Measurements from ENCODE around the gene ABCA4.

The ABCA4 gene

DNA sequence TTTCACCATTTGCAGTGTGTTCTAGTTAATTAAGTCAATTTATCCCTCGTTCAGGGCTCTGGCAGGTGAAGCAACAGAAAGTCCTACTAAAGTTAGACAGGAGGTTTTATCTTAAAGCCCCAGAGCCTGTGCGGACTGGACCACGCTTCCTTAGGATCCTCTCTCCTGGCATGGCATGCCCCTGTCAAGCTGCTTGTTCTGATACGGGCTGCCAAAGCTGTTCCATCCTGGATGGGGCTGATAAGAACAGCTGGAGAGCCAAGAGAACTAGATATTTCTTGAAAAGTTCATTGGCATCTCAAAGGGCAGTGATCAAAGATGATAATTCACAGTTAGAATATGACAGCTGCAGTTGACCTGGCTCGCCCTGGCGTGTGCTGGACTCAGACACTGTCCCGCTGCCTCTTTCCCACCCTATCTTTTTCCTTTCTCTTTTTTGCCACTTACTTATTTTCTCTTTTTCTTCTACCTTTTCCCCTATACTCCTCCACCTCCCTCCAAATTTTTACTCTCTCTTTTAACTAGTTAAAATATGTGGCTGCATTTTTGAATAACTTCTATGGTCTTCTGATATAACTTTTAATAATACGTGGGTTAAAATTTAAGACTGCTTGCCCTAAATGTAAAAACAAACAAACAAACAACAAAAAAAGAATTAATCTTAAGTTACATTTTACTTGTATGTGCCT lies 96.7 kb downstream of the ABCA4 start:
- no peak for DNase-seq

DNA sequence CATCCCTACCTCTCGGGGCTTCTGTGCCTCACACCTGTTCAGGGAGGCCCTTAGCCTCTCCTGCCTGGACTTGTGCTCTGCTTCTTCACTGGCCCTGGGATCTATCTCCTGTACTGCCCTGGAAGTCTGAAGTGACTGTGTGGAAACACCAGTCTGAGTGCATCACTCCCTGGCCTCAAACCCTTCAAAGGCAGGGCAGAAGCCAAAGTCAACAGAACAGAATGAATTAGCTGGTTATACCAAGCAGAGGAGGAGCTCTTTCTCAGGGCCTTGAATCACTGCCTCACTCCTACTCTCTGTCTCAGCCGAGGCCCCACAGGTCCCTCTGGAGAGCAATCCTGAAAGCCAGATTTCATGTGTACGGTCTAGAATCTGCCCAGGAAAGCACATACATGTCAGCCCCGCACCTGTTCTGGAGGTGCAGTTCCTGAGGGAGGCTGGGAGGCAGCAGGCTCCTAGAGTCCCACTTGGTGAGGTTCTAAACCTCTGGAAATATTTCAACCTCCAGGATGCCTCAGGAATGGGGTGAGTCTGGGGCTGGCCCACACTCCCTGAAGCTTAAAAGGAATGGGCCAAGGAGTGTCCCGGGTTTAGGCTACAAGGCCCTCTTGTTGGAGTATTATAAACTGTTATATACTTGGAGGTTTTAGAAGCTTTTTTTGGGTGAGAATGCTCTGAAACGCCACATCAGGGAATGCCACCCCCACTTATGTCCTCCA lies 98.3 kb downstream of the ABCA4 start:
- no peak for DNase-seq

DNA sequence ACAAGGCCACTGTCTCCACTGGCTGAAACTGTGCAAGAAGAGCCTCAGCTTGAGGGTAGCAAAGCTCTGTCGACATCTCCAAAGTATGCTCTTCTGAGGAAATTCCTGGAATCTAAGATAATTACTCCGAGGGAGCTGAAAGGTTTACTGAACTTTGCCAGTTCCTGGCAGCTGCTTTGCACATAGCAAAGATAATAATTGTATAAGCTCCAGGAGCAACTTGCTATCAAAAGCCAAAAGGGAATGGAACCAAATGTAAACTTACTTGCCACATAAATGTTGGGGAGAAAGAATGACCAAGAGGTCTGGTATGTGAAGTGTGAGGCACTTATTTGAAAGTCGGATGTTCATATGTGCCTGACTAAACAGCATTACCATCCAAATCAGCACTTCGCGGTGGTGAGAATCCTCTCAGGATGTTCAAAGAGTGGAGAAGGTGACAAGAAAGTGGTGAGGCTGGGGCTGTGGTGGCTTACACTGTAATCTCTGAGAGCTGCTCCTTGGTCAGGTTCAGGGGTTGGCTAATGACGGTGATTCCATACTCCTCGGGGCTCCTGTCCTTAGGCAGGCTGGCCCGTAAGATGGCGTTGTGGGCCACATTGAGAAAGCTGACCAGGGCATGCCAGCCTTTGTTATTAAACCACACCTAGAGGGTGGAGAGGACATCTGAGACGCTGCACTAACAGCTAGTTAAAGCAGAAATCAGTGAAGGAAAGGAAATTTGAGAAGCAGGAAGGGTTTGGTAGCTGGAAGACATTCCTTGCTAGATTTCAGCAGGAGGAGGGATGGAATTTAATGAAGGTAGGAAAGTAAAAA lies 100.0 kb downstream of the ABCA4 start:
- DNase-seq, result no peak

DNA sequence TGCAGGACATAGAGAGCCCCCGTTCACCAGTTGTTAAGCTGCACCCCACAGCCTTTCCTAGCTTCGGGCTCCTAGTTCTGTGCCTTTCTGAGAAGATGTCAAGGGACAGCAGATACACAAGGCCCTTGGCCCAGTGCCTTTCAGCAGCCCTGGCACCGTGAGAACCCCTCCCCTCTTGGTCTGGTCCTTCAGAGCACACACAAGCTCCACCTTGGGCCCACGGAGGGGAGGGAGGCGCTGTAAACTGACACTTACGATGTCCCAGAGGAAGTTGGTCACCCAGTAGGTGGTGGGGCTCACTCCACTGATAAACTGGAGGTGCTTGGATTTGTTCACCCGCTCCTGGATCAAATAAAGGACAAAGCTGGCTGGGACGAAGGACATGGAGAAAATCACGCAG lies 101.6 kb downstream of the ABCA4 start:
- DNase-seq, result no peak

DNA sequence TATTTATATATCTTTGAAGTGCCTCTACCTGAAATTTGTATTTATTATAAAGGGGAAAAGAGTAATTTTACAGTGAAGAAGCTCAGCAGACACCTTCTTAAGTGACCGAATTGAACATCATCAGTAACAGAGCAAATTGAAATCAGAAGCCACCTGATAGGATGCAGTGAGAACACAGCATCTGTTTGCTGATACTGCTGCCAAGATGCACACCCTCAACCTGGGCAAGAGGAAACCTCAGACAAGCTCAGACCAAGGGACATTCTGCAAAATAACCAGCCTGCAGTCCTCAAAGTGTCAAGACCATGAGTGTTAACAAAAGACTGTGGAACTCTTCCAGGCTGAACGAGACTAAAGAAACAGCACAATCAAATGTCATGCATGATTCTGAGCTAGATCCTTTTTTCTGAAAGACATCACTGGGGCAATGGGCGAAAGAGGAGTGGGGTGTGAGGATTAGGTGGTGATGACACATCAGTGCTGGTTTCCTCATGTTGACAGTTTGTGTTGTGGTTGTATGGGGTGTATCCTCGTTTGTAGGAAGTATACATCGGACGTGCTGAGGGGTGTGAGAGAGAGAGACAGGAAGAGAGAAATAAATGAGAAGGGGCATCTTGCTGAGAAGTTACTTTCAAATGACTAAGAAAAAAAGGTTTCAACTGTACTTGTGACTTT lies 103.7 kb downstream of the ABCA4 start:
- DNase-seq, result no peak

DNA sequence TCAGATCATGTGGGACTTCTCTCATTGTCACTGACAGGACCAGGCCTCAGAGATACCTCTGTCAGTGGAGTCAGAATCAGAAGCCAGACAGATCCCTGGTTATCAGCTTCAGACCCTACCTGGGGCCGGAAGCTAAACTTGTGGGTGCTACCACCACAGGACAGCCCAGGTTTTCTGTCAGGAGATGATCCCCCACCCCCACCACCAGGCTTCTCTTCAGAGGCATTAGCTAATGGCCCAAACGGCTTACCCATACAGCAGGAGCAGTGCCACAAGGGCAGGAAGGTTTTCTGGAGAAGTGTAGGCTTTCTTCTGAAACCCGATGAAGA lies 105.5 kb downstream of the ABCA4 start:
- no peak for DNase-seq

DNA sequence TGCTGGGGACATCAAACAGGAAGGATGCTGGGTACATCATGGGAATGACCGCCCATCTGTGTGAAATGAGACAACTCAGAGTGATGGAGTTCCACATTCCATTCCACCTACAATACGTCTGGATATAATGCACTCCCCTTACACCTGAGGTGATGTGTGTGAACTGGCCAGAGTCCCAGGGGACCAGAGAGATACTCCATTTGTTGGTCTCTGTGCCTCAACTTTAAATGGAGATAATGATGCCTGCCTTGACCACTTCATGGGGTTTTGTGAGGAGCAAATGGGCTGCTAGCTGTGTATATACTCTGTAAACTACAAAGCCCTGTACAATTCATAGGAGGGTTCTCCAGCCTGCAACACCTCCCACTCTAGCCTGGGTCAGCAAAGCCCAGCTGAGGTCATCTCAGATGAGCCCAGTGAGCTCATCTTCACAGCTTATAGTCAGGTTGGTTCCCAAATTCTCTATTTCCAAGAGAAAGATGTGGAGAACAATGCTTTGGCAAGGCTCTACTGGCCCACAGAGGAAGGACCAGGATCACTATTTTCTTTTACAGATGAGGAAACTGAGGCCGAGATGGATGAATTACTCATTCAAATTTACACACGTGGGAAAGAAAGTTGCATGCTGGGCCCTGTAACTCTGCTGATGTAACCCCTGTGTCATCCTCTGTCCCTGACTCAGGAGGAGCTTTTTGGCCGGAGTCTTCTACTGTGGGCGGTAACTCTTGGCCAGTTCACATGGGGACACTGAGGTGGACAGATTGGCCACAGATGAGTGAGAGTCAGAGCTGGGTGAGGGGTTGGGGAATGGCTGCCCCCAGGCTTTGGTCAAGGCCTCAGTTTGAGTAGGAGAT lies 106.1 kb downstream of the ABCA4 start:
- DNase-seq, result no peak

DNA sequence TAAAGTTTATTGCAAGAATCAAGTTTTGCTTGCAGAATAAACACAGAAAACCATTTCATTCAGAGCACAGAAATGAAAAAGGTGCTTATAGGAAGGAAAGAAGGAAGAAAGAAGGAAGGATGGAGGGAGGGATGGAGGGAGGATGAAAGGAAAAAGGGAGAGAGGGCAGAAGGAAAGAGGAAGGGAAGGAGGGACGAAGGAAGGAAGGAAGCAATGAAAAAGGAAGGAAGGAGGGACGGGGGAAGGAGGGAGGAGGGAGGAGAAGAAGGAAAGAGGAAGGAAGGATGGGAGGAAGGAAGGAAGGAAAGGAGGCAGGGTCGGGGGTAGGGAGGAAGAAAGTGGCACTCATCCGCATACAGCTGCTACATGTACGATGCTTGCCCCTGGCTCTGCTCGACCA lies 106.9 kb downstream of the ABCA4 start:
- DNase-seq, result no peak

DNA sequence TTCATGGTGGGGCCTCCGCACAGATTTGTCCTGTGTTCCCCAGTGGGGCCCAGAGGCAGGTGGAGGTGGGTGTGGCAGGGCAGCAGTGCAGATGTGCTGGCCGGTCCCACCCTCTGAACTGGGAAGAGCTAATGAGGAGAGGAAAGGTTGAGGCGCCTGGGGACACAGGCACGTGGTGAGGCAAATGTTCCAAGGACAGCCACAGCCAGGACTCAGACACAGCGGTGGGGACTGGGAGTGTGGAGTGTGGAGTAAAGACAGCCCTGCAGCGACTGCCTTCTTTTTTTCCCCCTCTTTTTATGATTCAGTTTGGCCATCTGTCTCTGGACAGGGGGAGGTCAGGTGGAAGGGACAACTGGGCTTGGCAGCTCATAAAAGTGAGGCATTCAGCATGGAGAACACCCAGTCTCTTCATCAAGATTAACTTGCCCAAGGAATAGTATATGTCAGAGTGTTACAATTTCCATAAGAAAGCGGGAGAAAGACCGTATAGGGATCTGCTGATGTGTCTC lies 107.5 kb downstream of the ABCA4 start:
- no peak for DNase-seq

DNA sequence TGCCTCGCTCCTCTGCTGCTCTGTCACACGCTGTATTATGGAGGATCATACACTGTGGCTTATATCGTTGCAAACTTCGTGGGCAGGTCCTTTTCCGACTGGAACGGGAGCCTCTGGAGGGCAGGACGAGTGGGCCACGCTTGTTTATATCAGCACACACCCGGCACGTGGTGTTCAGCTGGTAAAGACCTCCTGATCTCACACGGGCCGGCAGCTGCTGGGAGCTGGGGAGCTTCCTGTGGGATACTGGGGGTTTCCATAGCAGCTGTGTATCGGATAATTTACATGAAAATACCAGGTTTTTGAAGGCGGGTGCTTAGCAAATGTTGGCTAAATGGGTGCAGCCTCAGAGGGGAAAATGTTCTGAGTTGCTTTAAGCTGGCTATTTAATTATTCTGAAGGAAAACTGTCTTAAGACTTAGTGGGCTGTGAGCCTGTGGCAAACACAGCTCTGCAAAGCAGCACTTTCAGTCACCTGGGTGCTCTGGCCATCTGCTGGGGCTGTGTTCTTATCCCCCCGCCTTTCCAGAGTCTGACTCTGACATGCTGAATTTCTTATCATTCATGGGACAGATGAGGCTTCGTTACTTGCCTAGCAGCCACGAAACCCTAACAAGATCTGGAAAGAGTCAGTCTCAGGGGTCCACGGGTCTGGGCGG lies 108.1 kb downstream of the ABCA4 start:
- DNase-seq, result no peak

DNA sequence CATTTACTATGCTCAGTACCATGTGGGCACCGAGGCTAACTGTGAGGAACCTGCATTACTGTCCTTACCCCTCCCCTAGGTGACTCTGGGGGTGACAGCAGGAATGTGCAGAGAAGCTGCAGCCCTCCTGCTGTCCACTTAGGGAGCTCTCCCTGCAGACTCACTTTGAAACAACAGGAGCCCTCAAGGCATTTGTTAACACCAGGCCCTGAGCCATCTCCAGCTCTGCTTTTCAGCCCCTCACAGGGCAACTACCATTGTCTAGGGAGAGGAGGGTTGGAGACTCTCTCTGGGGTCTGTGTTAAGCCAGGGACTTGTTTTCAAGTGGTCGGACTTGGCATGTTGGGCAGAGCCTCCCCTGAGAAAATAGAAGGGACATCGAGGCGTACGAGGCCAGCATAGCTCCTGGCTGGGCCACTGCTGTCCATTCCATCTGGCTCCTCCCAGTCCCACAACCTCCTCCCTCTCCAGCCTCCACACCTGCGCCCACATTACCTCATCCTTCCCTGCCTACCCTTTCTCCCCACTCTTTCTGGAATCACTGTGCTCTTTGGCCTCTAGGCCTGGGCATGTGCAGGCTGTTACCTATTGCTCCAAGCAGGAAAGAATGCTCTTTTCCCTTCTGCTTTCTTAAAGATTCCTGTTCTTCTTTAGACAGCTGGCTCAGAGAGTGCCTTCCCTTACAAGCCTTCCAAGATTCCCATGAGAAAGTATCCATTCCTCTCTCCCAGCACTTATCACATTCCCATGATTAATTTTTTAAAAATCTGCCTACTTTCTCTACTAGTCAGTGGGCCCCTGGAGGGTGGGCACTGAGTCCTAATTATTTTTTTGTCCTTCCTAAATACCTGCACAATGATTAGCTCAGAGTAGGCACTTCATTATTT lies 109.0 kb downstream of the ABCA4 start:
- no peak for DNase-seq

DNA sequence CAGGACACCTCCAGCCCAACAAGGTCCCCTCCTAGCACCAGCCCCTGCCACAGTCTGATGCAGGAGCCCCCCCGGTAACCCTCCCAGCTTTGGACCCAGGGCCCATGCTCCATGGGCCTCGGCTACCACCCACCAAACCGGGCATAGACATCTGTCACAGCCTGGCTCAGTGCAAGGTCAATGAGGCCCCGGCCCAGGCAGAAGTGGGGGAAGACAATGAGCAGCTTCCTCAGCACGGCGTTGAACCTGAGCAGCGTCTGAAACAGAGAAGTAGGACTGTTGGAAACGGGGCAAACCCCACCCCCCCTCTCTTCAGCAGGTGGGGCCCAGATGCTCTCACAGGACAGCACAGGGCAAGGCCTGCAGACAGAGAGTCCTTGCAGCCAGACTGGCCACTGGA lies 109.8 kb downstream of the ABCA4 start:
- DNase-seq, result no peak

DNA sequence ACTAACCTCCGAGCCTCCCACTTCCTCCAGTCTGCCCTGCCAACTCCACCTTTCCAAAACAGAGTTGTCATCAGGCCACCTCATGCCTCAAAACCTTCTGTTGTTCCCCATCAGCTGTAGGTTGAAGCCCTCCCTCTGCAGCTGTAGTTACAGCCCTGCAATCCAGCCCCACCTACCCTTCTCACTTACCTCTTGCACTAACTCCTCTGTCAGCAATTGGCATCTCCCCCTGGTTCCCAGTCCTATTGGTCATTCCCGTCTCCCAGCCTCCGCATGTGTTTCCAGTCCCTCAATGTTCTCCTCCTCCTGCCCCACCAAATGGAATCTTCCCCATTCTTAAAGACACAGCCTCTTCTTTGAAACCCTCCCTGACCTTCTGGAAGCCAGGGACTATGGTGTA lies 111.6 kb downstream of the ABCA4 start:
- no peak for DNase-seq

DNA sequence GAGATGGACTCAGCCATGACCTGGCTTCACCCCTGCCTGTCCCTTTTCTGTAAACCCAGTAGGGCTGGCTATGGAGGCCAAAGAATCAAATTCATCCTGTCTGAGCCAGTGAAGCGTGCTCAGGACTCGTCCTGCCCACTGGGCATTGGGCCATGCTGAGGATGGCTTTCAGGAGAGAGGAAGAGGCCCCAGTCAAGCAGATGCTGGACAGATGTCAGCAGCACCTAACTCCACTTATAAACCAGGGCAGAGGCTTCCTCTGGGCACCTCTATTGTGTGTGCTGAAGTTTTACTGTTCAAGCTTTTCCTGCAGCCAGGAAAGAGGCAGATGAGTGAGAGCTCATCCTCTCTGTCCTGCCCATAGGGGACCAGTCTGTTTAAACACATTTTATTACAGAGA lies 114.3 kb downstream of the ABCA4 start:
- no peak for DNase-seq

DNA sequence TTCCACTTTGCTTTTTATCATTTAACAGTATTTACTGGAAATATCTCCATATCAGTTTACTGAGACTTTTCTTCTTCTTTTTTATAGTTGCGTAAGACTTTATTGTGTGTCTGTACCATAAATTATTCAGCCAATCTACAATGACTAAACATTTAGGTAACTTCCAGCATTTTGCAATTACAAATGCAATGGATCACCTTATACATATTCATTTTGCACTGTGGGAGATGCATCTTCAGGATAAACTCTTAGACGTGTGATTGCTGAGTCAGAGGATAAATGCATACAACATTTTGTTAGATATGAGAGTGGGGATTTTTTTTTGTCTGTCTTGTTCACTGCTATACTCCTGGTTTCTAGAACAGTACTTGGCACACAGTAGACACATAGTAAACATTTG lies 116.0 kb downstream of the ABCA4 start:
- DNase-seq, result no peak

DNA sequence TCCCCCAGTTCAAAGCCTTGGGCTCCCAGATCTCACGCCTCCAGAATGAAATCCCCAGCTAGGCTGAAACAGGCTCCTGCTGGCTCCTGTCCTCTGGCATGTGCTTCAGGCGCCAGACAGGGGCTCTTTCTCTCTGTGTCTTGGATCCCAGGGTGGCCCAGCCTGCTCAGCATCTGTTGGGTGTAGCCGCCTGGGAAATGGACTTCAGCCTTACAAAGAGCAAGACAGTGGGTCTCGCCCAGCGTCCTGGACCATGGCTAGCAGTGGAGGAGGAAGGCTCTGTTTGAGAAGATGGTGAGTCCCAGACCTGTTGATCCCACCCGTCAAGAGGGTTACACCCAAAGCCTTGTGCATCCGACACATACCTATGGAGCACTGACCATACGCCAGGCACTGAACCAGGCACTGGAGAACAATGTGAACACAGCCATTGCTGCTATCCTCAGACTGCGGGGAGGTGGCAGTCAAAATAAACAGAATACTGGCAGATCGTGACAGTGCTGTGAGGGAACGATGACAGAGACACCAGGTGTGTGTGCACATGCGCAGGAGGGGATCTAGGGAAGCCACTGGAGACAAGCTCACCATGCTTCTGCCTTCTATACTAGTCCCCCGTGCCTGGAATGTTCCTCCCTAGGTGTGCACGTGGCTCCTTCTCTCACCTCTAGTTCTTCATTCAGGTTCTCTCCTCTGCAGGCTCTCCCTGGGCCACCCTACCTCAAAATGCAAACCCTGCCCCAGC lies 118.7 kb downstream of the ABCA4 start:
- DNase-seq, result no peak

DNA sequence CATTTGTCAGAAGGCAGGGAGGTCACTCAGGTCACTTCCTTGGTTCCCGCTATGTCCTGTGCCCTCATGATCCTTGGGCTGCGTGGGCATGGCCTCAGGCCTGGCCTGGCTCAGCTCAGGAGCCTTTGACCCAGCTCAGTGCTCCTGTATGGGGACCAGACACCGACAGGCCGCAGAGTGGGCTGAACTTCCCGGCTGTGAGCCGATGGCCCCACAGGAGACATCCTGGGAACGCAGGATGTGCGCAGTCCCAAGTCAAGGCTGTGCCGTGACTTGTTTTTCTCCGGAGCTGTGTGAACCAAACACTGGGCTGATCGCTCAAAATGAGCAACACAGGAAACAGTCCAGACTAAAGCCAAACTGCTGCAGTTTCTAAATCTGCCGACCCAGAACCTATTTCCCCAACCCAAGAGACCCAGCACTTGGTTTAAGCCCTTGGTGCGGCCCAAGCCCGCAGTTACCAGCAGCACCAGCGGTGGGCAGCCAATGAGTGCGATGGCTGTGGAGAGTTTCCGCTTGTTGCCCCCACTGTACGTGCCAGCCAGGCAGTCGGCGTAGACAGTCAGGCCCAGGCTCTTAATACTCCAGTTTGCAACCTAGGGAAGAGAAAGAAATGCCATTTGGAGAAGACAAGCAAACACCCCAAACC lies 119.4 kb downstream of the ABCA4 start:
- no peak for DNase-seq

DNA sequence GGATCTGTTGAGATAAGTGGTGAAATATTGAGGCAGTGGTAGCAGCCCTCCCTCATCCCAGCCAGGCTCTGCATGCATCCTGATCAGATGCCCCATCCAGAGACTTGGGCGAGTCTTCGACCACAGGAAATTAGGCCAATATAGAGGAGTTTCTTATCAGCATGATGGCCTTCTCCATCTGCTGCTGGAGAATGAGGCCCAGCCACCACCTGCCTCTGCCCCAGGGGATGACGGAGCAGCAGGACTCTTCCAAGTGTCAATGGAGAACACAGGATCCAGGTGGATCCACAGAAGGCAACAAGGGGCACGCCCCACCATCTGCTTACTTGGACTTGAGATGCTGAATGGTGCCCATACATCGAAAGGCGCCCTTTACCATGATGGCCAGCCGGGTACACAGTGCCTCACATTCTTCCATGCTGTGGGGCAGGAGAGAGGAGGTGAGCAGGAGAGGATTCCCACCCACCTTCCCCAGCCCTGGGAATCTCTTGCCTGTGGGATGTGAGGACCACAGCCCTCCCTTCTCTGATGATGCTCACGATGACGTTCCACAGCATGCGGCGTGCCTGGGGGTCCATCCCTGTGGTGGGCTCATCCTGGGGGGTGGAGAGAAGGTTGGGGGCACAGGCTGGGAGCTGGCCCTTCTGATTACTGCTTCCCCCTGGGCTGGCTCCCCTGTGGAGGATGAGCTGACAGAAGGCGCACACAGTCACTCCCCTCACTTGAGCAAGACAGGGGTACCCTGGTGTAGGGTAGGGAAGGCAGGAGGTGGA lies 120.3 kb downstream of the ABCA4 start:
- no peak for DNase-seq

Measured in activated T-cell treated with anti-CD3 and anti-CD28 coated beads for 4 hours (primary cell).